NCI-H460 (cell line): ENCODE measurements around the gene RTN4. TPM values are rescaled to one million over a fixed set of nuclear protein-coding genes. Genes with fewer than 3 reads are reported as not detected.

Source experiments
- DNase-seq: peaks from one replicate; pipeline ENCODE4 v3.0.0-alpha.2; 2016; ENCODE audit warnings: low read depth; ENCODE audit errors: extremely low read depth
- small RNA-seq, 2 experiments: library from RNA; depleted of rRNA; stranded (forward); fragments of <200 nt; gene quantifications; one replicate each; pipeline ENCODE3, GENCODE V24; 2014
- total RNA-seq: library from RNA; depleted of rRNA; stranded (reverse); fragments of >200 nt; shearing (Covaris generic); gene quantifications from 2 replicates; pipeline ENCODE4 v1.2.3, GENCODE V29; 2014; rRNA removed

The RTN4 gene
- total RNA-seq, 1 experiment from 2014 or later, result 305 TPM

DNA sequence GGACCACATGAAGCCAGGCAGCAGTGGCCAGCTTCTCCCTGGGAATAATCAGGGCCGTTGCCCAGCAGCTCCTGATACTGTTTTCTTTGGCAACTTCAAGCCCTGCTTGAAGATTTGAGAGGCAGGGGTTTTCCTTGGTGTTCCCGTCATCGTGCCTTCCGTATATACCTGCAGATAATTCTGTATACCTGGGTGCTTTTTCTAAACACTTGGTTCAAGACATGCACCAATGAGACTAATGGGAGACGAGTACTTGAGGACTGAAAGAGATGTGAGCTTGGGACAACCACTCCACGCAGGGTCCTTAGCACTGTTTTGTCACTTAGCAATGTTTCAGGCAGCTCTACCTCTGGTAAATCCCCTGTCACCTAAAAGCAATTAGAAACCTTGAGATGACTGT is 118.8 kb downstream of the RTN4 start:
- DNase-seq, result no peak

DNA sequence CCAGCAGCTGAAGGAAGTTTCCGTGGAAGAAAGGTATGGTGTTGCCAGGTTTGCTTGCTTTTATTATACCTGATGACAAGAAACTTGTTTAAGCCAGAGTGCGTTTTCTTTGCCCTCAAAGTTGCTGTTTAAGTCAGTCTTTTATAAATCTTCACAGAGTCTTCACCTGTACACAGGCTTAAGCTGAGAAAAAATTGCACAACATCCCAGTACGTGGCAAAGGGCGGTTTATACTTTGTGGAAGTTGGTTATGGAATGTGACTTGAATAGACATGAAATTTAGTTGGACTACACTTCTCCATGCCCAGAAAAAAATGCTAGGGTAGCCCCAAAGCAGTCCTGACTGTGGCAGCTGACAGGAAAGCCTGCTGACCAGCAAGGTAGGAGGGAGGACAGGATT is 121.5 kb downstream of the RTN4 start:
- DNase-seq, result no peak

- no peak for DNase-seq
These were observed 122.3 kb downstream of the RTN4 start for GRCh38 chr2:54927751-54928615.

GRCh38 chr2:54927085-54927750 is 123.0 kb downstream of the RTN4 start:
- no peak for DNase-seq

GRCh38 chr2:54925022-54925421 is 125.2 kb downstream of the RTN4 start:
- DNase-seq, result no peak

DNA sequence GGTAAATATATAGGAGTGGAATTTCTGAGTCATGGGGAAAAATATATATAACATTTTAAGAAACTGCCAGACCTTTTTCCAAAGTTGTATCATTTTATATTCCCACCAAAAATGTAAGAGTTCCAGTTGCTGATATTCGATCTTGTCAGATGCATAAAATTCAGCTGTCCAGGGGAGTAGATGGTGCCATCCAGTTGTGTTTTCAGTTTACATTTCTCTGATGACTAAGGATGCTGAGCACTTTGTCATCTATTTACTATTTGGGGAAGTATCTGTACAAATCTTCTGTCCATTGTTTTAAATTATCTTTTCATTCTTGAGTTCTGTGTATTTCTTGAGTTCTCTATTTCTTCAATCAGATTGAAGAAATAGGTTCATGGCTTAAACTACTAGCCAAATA is 126.1 kb downstream of the RTN4 start:
- DNase-seq, result no peak

Small RNAs within 50 kb of the gene (small RNA-seq; reads per million reads assigned to genes)
- 0 reads per million in 2 experiments for gene RNU6-433P

Other genes with a start within 250 kb of the RTN4 start
- 9.7 and 10.8 TPM in 2 replicates for gene CLHC1, start 181.8 kb upstream of the RTN4 start, total RNA-seq
- 3,201 and 3,623 TPM in 2 replicates for gene RPS27A, start 182.2 kb upstream of the RTN4 start, total RNA-seq
- gene MTIF2, start 218.8 kb upstream of the RTN4 start, total RNA-seq, result 97.2 and 110 TPM in 2 replicates